T-cell (primary cell): ENCODE data around the gene CFAP46. TPM values are rescaled to one million over a fixed set of nuclear protein-coding genes. Genes with fewer than 3 reads are reported as not detected.
"Not testable (repeated sequence)": the region's sequence is repeated elsewhere in the genome, so short reads cannot be mapped to it uniquely, and the experiment has no call there.

Source experiments
- ATAC-seq, 4 experiments: fragments of 200-7000 bp in 3 of 4; fragments of 150-1000 bp in 1 of 4; cut with Tn5 transposase; replicated peaks in 1 of 4; 1 replicate in 3 of 4; 2 replicates in 1 of 4; pipeline ENCODE4 v1.10.0; 2021; ENCODE audit warnings: moderate library complexity in 3 of 4, mild to moderate bottlenecking in 2 of 4, moderate number of reproducible peaks in 1 of 4
- CTCF ChIA-PET, 2 donors: fragments of 300-600 bp; sonication (Branson Sonifier 250); formaldehyde crosslinking; loops; one replicate each; lab custom pipeline; 2022; ENCODE audit warnings: antibody characterized with exemption in 2 of 2; lab: Charles Lee
- POLR2A ChIA-PET, 2 donors: fragments of 300-600 bp; sonication (Branson Sonifier 250); formaldehyde crosslinking; loops; one replicate each; lab custom pipeline; 2022; ENCODE audit warnings: antibody characterized with exemption in 2 of 2; lab: Charles Lee
- DNase-seq, 35 experiments: peaks; one replicate each; pipeline versions ENCODE4 v3.0.0 to v3.0.0-alpha.2; 2013 to 2023
- H3K27ac ChIP-seq: one replicate; pipeline ENCODE4 v1.5.1; 2013; ENCODE audit warnings: low read length
- H3K27me3 ChIP-seq, 2 experiments: replicated peaks in 1 of 2; 1 replicate in 1 of 2; 2 replicates in 1 of 2; pipeline versions ENCODE4 v1.6.1 to v1.7.0; 2013; ENCODE audit warnings: low read length in 1 of 2, mixed read lengths in 1 of 2; ENCODE audit not compliant: control insufficient read depth in 2 of 2, insufficient read depth in 2 of 2; ENCODE audit errors: extremely low read depth in 1 of 2
- H3K36me3 ChIP-seq, 2 donors: 1 replicate in 1 of 2; 2 replicates in 1 of 2; pipeline versions ENCODE4 v1.6.1 to v1.7.0; 2013; ENCODE audit warnings: low read length in 1 of 2; ENCODE audit not compliant: control insufficient read depth in 2 of 2, insufficient read depth in 1 of 2; ENCODE audit errors: extremely low read depth in 1 of 2
- H3K4me1 ChIP-seq, 2 experiments: 1 replicate in 1 of 2; 2 replicates in 1 of 2; pipeline versions ENCODE4 v1.6.1 to v1.7.0; 2013; ENCODE audit warnings: low read length in 2 of 2, mixed read lengths in 1 of 2; ENCODE audit not compliant: insufficient read depth in 2 of 2, control insufficient read depth in 1 of 2; ENCODE audit errors: extremely low read depth in 1 of 2
- H3K4me3 ChIP-seq, 2 donors: 1 replicate in 1 of 2; 2 replicates in 1 of 2; pipeline versions ENCODE4 v1.5.1 to v1.7.0; 2013; ENCODE audit warnings: mild to moderate bottlenecking in 2 of 2, low read length in 1 of 2, moderate library complexity in 1 of 2; ENCODE audit not compliant: control insufficient read depth in 1 of 2; ENCODE audit errors: extremely low read depth in 1 of 2
- H3K9me3 ChIP-seq: 2 replicates; pipeline ENCODE4 v1.7.0; 2013
- H3K27ac Mint-ChIP-seq, 2 donors: one replicate each; pipeline ENCODE4 v1.8.0; 2020 to 2021; ENCODE audit warnings: mild to moderate bottlenecking in 2 of 2, mixed read lengths in 2 of 2
- H3K27me3 Mint-ChIP-seq, 2 donors: one replicate each; pipeline ENCODE4 v1.8.0; 2021 to 2022; ENCODE audit warnings: mixed read lengths in 2 of 2
- H3K36me3 Mint-ChIP-seq: one replicate; pipeline ENCODE4 v1.8.0; 2021; ENCODE audit warnings: mixed read lengths
- H3K4me1 Mint-ChIP-seq, 3 donors: one replicate each; pipeline ENCODE4 v1.8.0; 2020 to 2022; ENCODE audit warnings: mixed read lengths in 3 of 3, mild to moderate bottlenecking in 1 of 3
- H3K4me3 Mint-ChIP-seq, 3 donors: one replicate each; pipeline ENCODE4 v1.8.0; 2020 to 2022; ENCODE audit warnings: mild to moderate bottlenecking in 3 of 3, mixed read lengths in 3 of 3, moderate library complexity in 3 of 3
- H3K9me3 Mint-ChIP-seq, 3 donors: one replicate each; pipeline ENCODE4 v1.8.0; 2020 to 2022; ENCODE audit warnings: mixed read lengths in 3 of 3
- WGBS: methylation state at CpG from one replicate; pipeline ENCODE4 v1.1.5; 2013; ENCODE audit warnings: missing lambda C conversion rate; ENCODE audit not compliant: insufficient coverage; 5-methylcytosine and 5-hydroxymethylcytosine counted together
- total RNA-seq, 35 experiments: library from RNA in 6 of 35; stranded (reverse) in 6 of 35; fragments of 120-200 nt in 1 of 35; gene quantifications; one replicate each; pipeline versions ENCODE4 v1.2.1 to v1.2.4 and lab custom pipeline; 2013 to 2026

CFAP46 gene
- total RNA-seq, 5 donors from 2014 or later (not counting 1 experiment from before 2014, with no cell fraction given): not detected

- no peaks in the 10 kb centered on the region for H3K9me3 ChIP-seq
- Mint-ChIP-seq H3K4me3 (no peak overlapping the region), H3K4me1 (no peaks in the 10 kb centered on the region), H3K9me3 (no peaks in the 10 kb centered on the region), H3K27ac (no peak overlapping the region), H3K36me3 (peaks cover 29% of the 10 kb centered on the region), H3K27me3 (no peaks in the 10 kb centered on the region)
- no peak for ATAC-seq
- ChIA-PET POLR2A (no interaction called here), CTCF (no interaction called here)
- no peaks in the 10 kb centered on the region for H3K4me1 ChIP-seq
- DNase-seq: no peak
- peaks cover 0 to 22% of the 10 kb centered on the region in 2 experiments for H3K27me3 ChIP-seq
- H3K27ac ChIP-seq: no peak overlapping the region
- no peak overlapping the region for H3K4me3 ChIP-seq
- H3K36me3 ChIP-seq: peaks cover 11 to 22% of the 10 kb centered on the region in 2 donors
- WGBS: 97% methylated on average over 14 of the region's 14 CpGs
Observed at GRCh38 chr10:132777441-132777840, 164.9 kb downstream of the CFAP46 start.

GRCh38 chr10:132776821-132777220, 165.5 kb downstream of the CFAP46 start:
- POLR2A ChIA-PET: no interaction called here

GRCh38 chr10:132776186-132776585, 166.2 kb downstream of the CFAP46 start:
- Mint-ChIP-seq H3K36me3 (peaks cover 20% of the 10 kb centered on the region), H3K9me3 (no peaks in the 10 kb centered on the region), H3K27me3 (no peaks in the 10 kb centered on the region), H3K27ac (no peak overlapping the region), H3K4me1 (no peaks in the 10 kb centered on the region), H3K4me3 (no peak overlapping the region)
- Histone ChIP-seq H3K36me3 (peaks cover 3 to 19% of the 10 kb centered on the region in 2 donors), H3K27ac (no peak overlapping the region), H3K9me3 (no peaks in the 10 kb centered on the region), H3K4me1 (no peaks in the 10 kb centered on the region), H3K27me3 (peaks cover 0 to 21% of the 10 kb centered on the region in 2 experiments), H3K4me3 (no peak overlapping the region)
- ChIA-PET CTCF (no interaction called here), POLR2A (no interaction called here)
- 98% methylated on average over 18 of the region's 18 CpGs for WGBS
- ATAC-seq (no peak), DNase-seq (no peak)

More at GRCh38 chr10:132776821-132777220, 165.5 kb downstream of the CFAP46 start:
- CTCF ChIA-PET: no interaction called here
- H3K4me3 Mint-ChIP-seq: no peak overlapping the region
- no peak overlapping the region for H3K27ac Mint-ChIP-seq
- ATAC-seq (peak in 1 of 4 experiments; percentile 17), DNase-seq (no peak)
- Histone ChIP-seq H3K4me1 (no peaks in the 10 kb centered on the region), H3K36me3 (peaks cover 9 to 22% of the 10 kb centered on the region in 2 donors), H3K27me3 (peaks cover 0 to 22% of the 10 kb centered on the region in 2 experiments), H3K9me3 (no peaks in the 10 kb centered on the region), H3K27ac (no peak overlapping the region), H3K4me3 (no peak overlapping the region)
- no peaks in the 10 kb centered on the region for H3K27me3 Mint-ChIP-seq
- no peaks in the 10 kb centered on the region for H3K4me1 Mint-ChIP-seq
- WGBS: 96% methylated on average over 18 of the region's 18 CpGs
- H3K9me3 Mint-ChIP-seq: no peaks in the 10 kb centered on the region
- H3K36me3 Mint-ChIP-seq: peaks cover 26% of the 10 kb centered on the region

- Mint-ChIP-seq H3K9me3 (no peaks in the 10 kb centered on the region), H3K27me3 (no peaks in the 10 kb centered on the region), H3K4me1 (no peaks in the 10 kb centered on the region), H3K4me3 (no peak overlapping the region), H3K27ac (no peak overlapping the region), H3K36me3 (peaks cover 20% of the 10 kb centered on the region)
- peaks cover 0 to 16% of the 10 kb centered on the region in 2 experiments for H3K27me3 ChIP-seq
- no peaks in the 10 kb centered on the region for H3K4me1 ChIP-seq
- CTCF ChIA-PET: no interaction called here
- peaks cover 2 to 16% of the 10 kb centered on the region in 2 donors for H3K36me3 ChIP-seq
- POLR2A ChIA-PET: no interaction called here
- H3K9me3 ChIP-seq: no peaks in the 10 kb centered on the region
- ATAC-seq (no peak), DNase-seq (no peak)
- H3K27ac ChIP-seq: no peak overlapping the region
- 90% methylated on average over 18 of the region's 22 CpGs for WGBS
- H3K4me3 ChIP-seq: no peak overlapping the region
Observed at GRCh38 chr10:132774902-132775863, 167.2 kb downstream of the CFAP46 start.

- Histone ChIP-seq H3K9me3 (no peaks in the 10 kb centered on the region), H3K27ac (no peak overlapping the region), H3K27me3 (peaks cover 0 to 14% of the 10 kb centered on the region in 2 experiments), H3K4me3 (no peak overlapping the region), H3K36me3 (peaks cover 2 to 9% of the 10 kb centered on the region in 2 donors), H3K4me1 (no peaks in the 10 kb centered on the region)
- 93% methylated on average over 26 of the region's 29 CpGs for WGBS
- H3K36me3 Mint-ChIP-seq: peaks cover 14% of the 10 kb centered on the region
- no peaks in the 10 kb centered on the region for H3K27me3 Mint-ChIP-seq
- POLR2A ChIA-PET: no interaction called here
- H3K4me3 Mint-ChIP-seq: no peak overlapping the region
- no peak for DNase-seq
- H3K4me1 Mint-ChIP-seq: no peaks in the 10 kb centered on the region
- no peak overlapping the region for H3K27ac Mint-ChIP-seq
- no peak for ATAC-seq
- H3K9me3 Mint-ChIP-seq: no peaks in the 10 kb centered on the region
- CTCF ChIA-PET: no interaction called here
Observed at GRCh38 chr10:132774181-132774901, 168.0 kb downstream of the CFAP46 start.

- ATAC-seq, H3K27ac Mint-ChIP-seq, H3K4me1 Mint-ChIP-seq, H3K27ac ChIP-seq, H3K4me1 ChIP-seq, H3K27me3 ChIP-seq, H3K4me3 ChIP-seq, POLR2A ChIA-PET, DNase-seq, CTCF ChIA-PET, H3K9me3 Mint-ChIP-seq, H3K27me3 Mint-ChIP-seq, H3K9me3 ChIP-seq, H3K4me3 Mint-ChIP-seq: not testable (repeated sequence)
- 99% methylated on average over 15 of the region's 25 CpGs for WGBS
- peaks cover 27% of the 10 kb centered on the region for H3K36me3 Mint-ChIP-seq
- H3K36me3 ChIP-seq: peaks cover 6 to 22% of the 10 kb centered on the region in 2 donors
Observed at GRCh38 chr10:132772816-132773215, 169.6 kb downstream of the CFAP46 start.
